NB4 (cell line): ENCODE data around the gene PTPN2.

Source experiments
- DNase-seq: peaks from one replicate; pipeline ENCODE4 v3.0.0; 2010; ENCODE audit warnings: low read depth
- H3K4me3 ChIP-seq: one replicate; pipeline ENCODE4 v1.5.1; 2011; ENCODE audit warnings: mild to moderate bottlenecking, low read depth, low read length, moderate library complexity
- MYC ChIP-seq: IDR thresholded peaks from 2 replicates; pipeline ENCODE4 v1.6.1; 2011; ENCODE audit warnings: low read depth, low read length
- POLR2A ChIP-seq: IDR thresholded peaks from 2 replicates; pipeline ENCODE4 v1.6.1; 2011; ENCODE audit warnings: mild to moderate bottlenecking; ENCODE audit not compliant: insufficient read length; ENCODE audit errors: extremely low read depth
- TF ChIP-seq, protein P1 (sequence below): IDR thresholded peaks from 2 replicates; pipeline ENCODE4 v1.6.1; 2011; ENCODE audit warnings: low read depth, low read length
- TF ChIP-seq, protein P2 (sequence below): IDR thresholded peaks from one replicate; pipeline ENCODE4 v1.5.1; 2012; ENCODE audit warnings: low read depth, low read length

Gene PTPN2

DNA sequence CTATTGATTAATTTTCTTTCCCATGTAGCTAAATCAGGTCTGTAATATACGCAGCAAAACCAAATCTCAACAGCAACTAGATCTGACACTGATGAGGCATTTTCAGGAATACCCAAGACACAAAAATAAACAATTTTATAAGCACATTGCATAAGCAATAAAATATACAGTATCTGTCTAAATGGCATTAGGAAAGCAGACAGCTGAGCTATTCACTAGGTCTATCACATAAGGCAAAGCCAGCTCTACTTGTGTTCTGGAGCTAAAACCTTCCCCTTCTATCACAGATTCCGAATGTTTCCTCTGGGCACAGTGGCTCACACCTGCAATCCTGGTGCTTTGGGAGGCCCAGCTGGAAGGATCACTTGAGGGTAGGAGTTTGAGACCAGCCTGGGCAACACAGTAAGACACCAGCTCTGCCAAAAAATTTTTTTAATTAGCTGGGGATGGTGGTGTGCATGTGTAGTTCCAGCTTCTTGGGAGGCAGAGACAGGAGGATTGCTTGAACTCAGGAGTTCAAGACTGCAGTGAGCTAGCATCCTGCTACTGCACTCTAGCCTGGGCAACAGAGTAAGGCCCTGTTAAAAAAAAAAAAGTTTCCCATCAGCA is 21.1 kb downstream of the PTPN2 start:
- DNase-seq: no peak
- no peak overlapping the region for H3K4me3 ChIP-seq
- no peak for TF ChIP-seq MYC
- TF ChIP-seq POLR2A: no peak
- TF ChIP-seq, protein P1, sequence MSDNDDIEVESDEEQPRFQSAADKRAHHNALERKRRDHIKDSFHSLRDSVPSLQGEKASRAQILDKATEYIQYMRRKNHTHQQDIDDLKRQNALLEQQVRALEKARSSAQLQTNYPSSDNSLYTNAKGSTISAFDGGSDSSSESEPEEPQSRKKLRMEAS: no peak
- TF ChIP-seq, protein P2, sequence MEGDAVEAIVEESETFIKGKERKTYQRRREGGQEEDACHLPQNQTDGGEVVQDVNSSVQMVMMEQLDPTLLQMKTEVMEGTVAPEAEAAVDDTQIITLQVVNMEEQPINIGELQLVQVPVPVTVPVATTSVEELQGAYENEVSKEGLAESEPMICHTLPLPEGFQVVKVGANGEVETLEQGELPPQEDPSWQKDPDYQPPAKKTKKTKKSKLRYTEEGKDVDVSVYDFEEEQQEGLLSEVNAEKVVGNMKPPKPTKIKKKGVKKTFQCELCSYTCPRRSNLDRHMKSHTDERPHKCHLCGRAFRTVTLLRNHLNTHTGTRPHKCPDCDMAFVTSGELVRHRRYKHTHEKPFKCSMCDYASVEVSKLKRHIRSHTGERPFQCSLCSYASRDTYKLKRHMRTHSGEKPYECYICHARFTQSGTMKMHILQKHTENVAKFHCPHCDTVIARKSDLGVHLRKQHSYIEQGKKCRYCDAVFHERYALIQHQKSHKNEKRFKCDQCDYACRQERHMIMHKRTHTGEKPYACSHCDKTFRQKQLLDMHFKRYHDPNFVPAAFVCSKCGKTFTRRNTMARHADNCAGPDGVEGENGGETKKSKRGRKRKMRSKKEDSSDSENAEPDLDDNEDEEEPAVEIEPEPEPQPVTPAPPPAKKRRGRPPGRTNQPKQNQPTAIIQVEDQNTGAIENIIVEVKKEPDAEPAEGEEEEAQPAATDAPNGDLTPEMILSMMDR: no peak

- H3K4me3 ChIP-seq: no peak overlapping the region
- no peak for TF ChIP-seq MYC
- TF ChIP-seq, protein P2: no peak
- TF ChIP-seq, protein P1: no peak
- TF ChIP-seq POLR2A: no peak
- no peak for DNase-seq
Measured at GRCh38 chr18:12862467-12862866, 21.6 kb downstream of the PTPN2 start.

DNA sequence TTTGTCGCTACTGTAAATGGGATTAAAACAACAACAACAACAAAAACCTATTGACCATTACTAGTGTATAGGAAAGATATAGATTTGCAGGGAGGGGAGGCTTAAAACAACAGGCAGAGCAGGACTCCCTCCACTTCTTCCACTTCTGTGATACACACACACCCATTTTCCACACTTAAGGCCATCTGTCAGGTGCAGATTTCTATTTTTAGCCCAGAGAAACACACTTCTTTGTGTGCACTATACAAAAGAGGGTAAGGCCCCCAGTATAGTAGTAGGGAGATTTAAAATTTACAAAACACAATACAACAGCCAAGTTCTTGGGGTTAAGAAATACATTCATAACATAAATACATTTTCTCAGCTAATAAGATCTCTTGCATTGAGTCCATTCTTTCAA is 22.4 kb downstream of the PTPN2 start:
- H3K4me3 ChIP-seq: no peak overlapping the region
- TF ChIP-seq, protein P2: no peak
- TF ChIP-seq, protein P1: no peak
- TF ChIP-seq POLR2A (no peak), MYC (no peak)
- DNase-seq: no peak

- DNase-seq: no peak
- H3K4me3 ChIP-seq: no peak overlapping the region
- TF ChIP-seq, protein P2: no peak
Measured at GRCh38 chr18:12860530-12860929, 23.5 kb downstream of the PTPN2 start.

DNA sequence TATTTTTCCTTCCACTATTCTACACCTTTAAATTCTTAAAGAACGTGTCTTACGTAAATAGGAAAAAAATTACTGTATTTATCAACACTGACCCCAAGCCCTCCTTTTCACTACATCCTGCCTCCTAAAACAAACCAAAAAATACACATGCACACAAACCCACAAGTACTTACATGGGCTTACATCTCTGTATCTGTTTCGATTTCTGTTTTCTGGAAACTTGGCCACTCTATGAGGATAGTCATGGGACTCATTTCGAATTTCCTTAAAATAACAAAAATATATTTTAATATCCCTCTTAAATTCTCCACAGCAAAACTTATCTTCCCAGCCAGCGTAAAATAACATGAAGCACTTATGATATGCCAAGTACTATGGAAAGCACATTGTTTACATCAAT is 25.0 kb downstream of the PTPN2 start:
- no peak for DNase-seq
- TF ChIP-seq, protein P2: no peak
- no peak for TF ChIP-seq POLR2A
- TF ChIP-seq MYC: no peak
- TF ChIP-seq, protein P1: no peak
- H3K4me3 ChIP-seq: no peak overlapping the region

DNA sequence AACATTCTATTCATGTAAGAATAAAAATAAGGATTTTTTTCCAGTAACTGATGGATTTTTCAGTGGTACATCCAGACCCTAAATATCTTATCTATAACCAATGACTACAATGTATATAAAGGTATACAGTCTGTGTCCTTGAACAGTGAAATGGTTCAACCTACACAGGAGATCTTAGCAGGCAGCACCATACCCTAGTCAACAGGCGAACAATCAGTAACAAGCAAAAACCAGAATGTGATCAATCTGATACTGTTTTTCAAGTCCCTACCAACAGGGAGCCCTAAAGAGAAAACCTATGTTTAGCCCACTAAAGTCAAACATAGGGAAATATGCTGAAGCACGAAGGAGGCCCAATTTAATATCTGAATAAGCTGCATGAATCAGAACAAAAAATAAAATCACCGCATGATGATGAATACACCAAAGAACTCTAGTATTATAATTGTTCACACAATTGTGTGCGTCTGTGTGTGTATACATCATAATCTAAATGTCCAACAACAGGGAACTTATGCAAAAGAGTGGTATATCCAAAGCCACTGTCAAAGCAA is 26.0 kb downstream of the PTPN2 start:
- TF ChIP-seq POLR2A (no peak), MYC (no peak)
- TF ChIP-seq, protein P2: no peak
- TF ChIP-seq, protein P1: no peak

More for the DNA sequence above, 26.0 kb downstream of the PTPN2 start:
- H3K4me3 ChIP-seq: no peak overlapping the region
- no peak for DNase-seq
